PFSK-1 (cell line): ENCODE measurements around the gene NDFIP2.

Experiments
- POLR2AphosphoS5 ChIP-seq: IDR thresholded peaks from 2 replicates; pipeline ENCODE4 v1.6.1; 2012; ENCODE audit warnings: low read depth, mild to moderate bottlenecking, control low read depth, low read length, moderate library complexity
- REST ChIP-seq, 2 experiments: IDR thresholded peaks; 2 replicates each; pipeline versions ENCODE4 v1.6.1 to v1.8.0; 2011 to 2012; ENCODE audit warnings: low read depth in 2 of 2, low read length in 2 of 2, control low read depth in 1 of 2, inconsistent platforms in 1 of 2, mild to moderate bottlenecking in 1 of 2, moderate library complexity in 1 of 2; ENCODE audit not compliant: insufficient read depth in 1 of 2
- SIN3A ChIP-seq: IDR thresholded peaks from 2 replicates; pipeline ENCODE4 v1.6.1; 2012; ENCODE audit warnings: mild to moderate bottlenecking, low read length, moderate library complexity, borderline replicate concordance; ENCODE audit not compliant: insufficient read depth
- TAF1 ChIP-seq: IDR thresholded peaks from 2 replicates; pipeline ENCODE4 v1.6.1; 2012; ENCODE audit warnings: low read length, control low read depth, borderline replicate concordance; ENCODE audit not compliant: insufficient read depth

GRCh38 chr13:79485014-79485811 is 4.3 kb downstream of the NDFIP2 start:
- TF ChIP-seq REST (IDR thresholded peaks at IDR 0.05; ENCODE audit: insufficient read depth in 1 of 2, low read depth in 2 of 2, low read length in 2 of 2), result no peak
- no peak for TF ChIP-seq TAF1
- no peak for TF ChIP-seq POLR2AphosphoS5
- no peak for TF ChIP-seq SIN3A
